Motor neuron (in vitro differentiated cells): ENCODE results near the gene C7orf33. TPM values are rescaled to one million over a fixed set of nuclear protein-coding genes. Genes with fewer than 3 reads are reported as not detected.

ENCODE experiments used
- ATAC-seq, 8 experiments: fragments of 200-7000 bp; cut with Tn5 transposase; replicated peaks in 6 of 8; 2 replicates each; pipeline ENCODE4 v1.8.0; 2021; ENCODE audit warnings: mild to moderate bottlenecking in 8 of 8, moderate library complexity in 8 of 8
- H3K27ac ChIP-seq, 2 donors: fragments of 250-450 bp; sonication (Bioruptor Pico); 2 replicates each; pipeline ENCODE4 v1.9.0; 2021; ENCODE audit warnings: antibody characterized with exemption in 2 of 2, mild to moderate bottlenecking in 2 of 2, moderate library complexity in 1 of 2
- H3K4me1 ChIP-seq, 2 donors: fragments of 250-450 bp; sonication (Bioruptor Pico); replicated peaks in 1 of 2; 2 replicates each; pipeline ENCODE4 v1.6.1; 2021; ENCODE audit warnings: antibody characterized with exemption in 2 of 2, mild to moderate bottlenecking in 2 of 2, moderate library complexity in 1 of 2
- H3K4me3 ChIP-seq, 5 donors: fragments of 250-450 bp; sonication (Bioruptor Pico); 2 replicates each; pipeline ENCODE4 v1.9.0; 2021; ENCODE audit warnings: antibody characterized with exemption in 5 of 5, mild to moderate bottlenecking in 5 of 5, moderate library complexity in 4 of 5
- WGBS, 10 experiments: fragments of 450-650 bp; shearing (Covaris generic); methylation state at CpG; one replicate each; pipeline ENCODE4 v1.0.0; 2022; 5-methylcytosine and 5-hydroxymethylcytosine counted together
- in situ Hi-C, 9 experiments: fragments of 400-800 bp; cut with MboI; loops; one replicate each; pipeline ENCODE4 v1.15.0; 2021; ENCODE audit warnings: low sequenced_read_pairs in 9 of 9, low pct_unique_long_range_greater_than_20kb in 2 of 9; ENCODE audit not compliant: unreplicated experiment in 9 of 9
- total RNA-seq, 8 experiments: library from RNA; unstranded; fragments of 300-600 nt; gene quantifications; 2 replicates each; pipeline versions ENCODE4 v1.2.3 to v1.2.4, GENCODE V29; 2022

The C7orf33 gene
- total RNA-seq, 8 experiments from 2014 or later = 0.19 TPM; not detected in 7

DNA sequence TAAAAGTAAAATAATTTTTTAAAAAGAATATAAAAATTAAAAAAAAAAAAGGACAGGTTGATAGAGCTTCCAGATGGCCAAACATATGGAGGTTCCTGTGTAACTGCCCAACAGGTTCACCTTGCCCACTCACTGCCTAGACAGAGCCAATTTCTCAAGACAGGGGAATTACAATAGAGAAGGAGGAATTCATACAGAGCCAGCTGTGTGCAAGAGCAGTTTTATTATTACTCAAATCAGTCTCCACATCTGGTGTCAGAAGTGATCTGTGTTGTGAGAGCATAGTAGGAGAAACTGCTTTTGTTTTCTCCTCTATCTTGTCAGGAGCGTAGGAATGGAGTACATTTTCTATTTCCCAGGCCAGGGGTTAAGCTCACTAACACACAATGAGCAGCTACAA lies 31.0 kb downstream of the C7orf33 start:
- no peak for ATAC-seq
- Histone ChIP-seq H3K27ac (no peak overlapping the region), H3K4me1 (peaks cover 5 to 14% of the 10 kb centered on the region in 2 donors), H3K4me3 (no peak overlapping the region)
- in situ Hi-C loops = no loop called here
- WGBS, 10 experiments = 30 to 100% (median 100%) methylated on average over 1 of the region's 1 CpG; no CpG with 5 or more reads in 6 of the 10 experiments

DNA sequence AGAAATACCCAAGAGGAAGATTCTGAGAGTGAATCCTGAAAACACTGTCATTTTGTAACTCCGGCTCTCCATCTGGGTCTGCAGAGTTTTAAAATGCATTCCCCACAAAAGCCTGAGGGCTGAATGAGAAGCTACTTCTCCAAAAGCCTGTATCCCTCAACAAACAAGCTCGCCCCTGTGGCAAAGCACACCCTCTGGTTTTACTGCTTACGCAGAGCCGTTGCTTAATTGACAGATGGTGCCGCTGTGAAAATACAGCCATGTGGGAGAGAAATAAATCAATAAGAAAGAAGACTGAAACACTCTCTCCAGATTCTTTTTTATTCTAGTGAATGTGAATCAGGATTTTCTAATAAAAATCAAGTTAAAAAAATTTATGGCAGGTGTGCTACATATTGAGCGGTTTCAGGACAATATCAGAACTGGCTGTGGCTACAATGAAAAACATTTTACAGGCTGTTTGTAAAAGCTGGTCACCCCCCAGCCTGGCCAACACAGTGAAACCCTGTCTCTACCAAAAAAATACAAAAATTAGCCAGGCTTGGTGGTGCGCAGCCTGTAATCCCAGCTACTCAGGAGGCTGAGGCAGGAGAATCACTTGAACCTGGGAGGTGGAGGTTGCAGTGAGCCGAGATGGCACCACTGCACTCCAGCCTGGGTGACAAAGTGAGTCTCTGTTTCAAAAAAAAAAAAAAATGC lies 32.5 kb downstream of the C7orf33 start:
- ATAC-seq = peak in 4 of 8 experiments; percentile 58 to 88 (median 62)
- in situ Hi-C loops = no loop called here
- Histone ChIP-seq H3K4me1 (peaks cover 5 to 14% of the 10 kb centered on the region in 2 donors), H3K4me3 (no peak overlapping the region), H3K27ac (no peak overlapping the region)
- 0 to 86% (median 33%) methylated on average over 1 to 8 of the region's 8 CpGs; no CpG with 5 or more reads in 1 of the 10 experiments for whole genome bisulfite sequencing, 10 experiments

- 8 to 79% (median 54%) methylated on average over 2 to 10 of the region's 10 CpGs for WGBS, 10 experiments
- in situ Hi-C loops = no loop called here
- Histone ChIP-seq H3K4me1 (peaks cover 5 to 14% of the 10 kb centered on the region in 2 donors), H3K4me3 (no peak overlapping the region), H3K27ac (no peak overlapping the region)
- peak in 3 of 8 experiments; percentile 33 to 70 (median 61) for ATAC-seq
These were observed 33.2 kb downstream of the C7orf33 start for GRCh38 chr7:148623586-148624282.

DNA sequence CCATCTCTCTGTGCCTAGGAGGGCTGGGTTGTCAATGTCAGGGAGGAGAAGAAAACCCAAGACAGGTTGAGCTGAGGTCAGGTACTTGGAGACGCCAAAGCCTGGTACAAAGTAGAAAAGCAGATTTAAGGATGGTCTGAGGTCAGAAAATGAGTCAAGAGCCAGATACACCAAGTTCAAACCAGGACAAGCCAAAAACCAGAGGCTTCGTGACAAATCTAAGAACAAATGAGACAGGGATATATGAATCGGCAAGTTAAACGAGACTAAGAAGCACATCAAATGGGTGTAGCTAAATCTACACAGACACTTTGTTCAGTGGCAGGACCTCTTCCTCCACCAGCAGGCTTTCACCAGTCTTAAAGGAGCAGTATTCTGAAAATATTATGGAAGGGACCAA lies 34.2 kb downstream of the C7orf33 start:
- Histone ChIP-seq H3K4me1 (peaks cover 5 to 14% of the 10 kb centered on the region in 2 donors), H3K4me3 (no peak overlapping the region), H3K27ac (no peak overlapping the region)
- WGBS, 10 experiments = 19 to 100% (median 62%) methylated on average over 1 to 4 of the region's 4 CpGs; no CpG with 5 or more reads in 1 of the 10 experiments
- in situ Hi-C loops = no loop called here
- ATAC-seq = no peak

DNA sequence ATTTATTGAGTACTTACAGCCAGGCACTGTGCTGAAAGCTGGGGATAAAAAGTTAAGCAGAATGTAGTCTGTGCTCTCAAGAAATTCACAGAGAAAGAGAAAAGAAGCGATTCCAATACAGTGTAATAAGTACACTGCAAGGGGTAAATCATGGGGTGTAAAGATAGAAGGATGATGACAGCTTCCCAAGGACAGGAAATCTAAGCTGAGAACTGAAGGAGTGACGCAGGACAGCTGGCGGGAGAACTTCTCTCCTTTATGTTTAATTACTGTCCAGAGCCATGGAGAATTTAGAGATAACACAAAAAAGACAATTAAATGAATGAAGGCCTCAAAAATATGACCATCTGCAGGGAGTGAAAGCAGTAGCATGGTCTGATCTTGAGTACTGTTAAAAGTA lies 34.8 kb downstream of the C7orf33 start:
- in situ Hi-C loops = no loop called here
- 41 to 97% (median 86%) methylated on average over 2 to 3 of the region's 3 CpGs; no CpG with 5 or more reads in 3 of the 10 experiments for WGBS, 10 experiments
- Histone ChIP-seq H3K4me1 (peaks cover 4 to 14% of the 10 kb centered on the region in 2 donors), H3K27ac (no peak overlapping the region), H3K4me3 (no peak overlapping the region)
- ATAC-seq = peak in 2 of 8 experiments; percentile 11 to 18

- 0 to 100% (median 90%) methylated on average over 1 to 3 of the region's 3 CpGs; no CpG with 5 or more reads in 1 of the 10 experiments for WGBS, 10 experiments
- in situ Hi-C loops = no loop called here
These were observed 36.3 kb downstream of the C7orf33 start for GRCh38 chr7:148626828-148627227.

DNA sequence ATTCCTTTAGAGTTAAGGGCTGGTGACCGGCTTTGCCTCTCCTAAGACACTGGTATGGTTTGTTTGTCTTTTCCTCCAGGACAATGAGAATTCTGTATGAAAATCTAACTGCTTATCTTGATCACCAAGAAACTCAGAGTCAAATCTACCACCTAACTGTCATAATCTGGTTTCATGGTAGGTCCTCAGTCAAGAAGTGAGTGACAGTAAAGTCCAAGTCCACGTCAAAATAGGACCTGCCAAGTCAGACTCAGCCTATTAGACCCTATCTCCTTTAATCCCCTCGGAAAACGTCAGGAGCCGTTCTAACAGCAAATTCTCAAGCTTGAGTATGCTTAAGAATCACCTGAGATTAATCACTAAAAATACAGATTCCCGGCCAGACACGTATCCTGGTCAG lies 37.4 kb downstream of the C7orf33 start:
- Histone ChIP-seq H3K4me3 (no peak overlapping the region), H3K27ac (no peak overlapping the region), H3K4me1 (peaks cover 3 to 10% of the 10 kb centered on the region in 2 donors)
- no peak for ATAC-seq
- in situ Hi-C loops = no loop called here
- WGBS, 10 experiments = 33 to 93% (median 70%) methylated on average over 1 to 7 of the region's 7 CpGs; no CpG with 5 or more reads in 3 of the 10 experiments

More at GRCh38 chr7:148626828-148627227, 36.3 kb downstream of the C7orf33 start:
- peaks cover 3 to 14% of the 10 kb centered on the region in 2 donors for H3K4me1 ChIP-seq
- no peak overlapping the region for H3K4me3 ChIP-seq
- no peak for ATAC-seq
- H3K27ac ChIP-seq = no peak overlapping the region

GRCh38 chr7:148630078-148630477 lies 39.5 kb downstream of the C7orf33 start:
- H3K27ac ChIP-seq = no peak overlapping the region
- whole genome bisulfite sequencing, 10 experiments = 22 to 96% (median 75%) methylated on average over 4 to 6 of the region's 6 CpGs
- no peak for ATAC-seq
- in situ Hi-C loops = no loop called here
- H3K4me1 ChIP-seq = peaks cover 0 to 5% of the 10 kb centered on the region in 2 donors
- H3K4me3 ChIP-seq = no peak overlapping the region

GRCh38 chr7:148633761-148634160 lies 43.2 kb downstream of the C7orf33 start:
- no peak for ATAC-seq
- in situ Hi-C loops = no loop called here
- Histone ChIP-seq H3K4me1 (no peaks in the 10 kb centered on the region), H3K27ac (no peak overlapping the region), H3K4me3 (no peak overlapping the region)
- 43 to 100% (median 92%) methylated on average over 1 to 5 of the region's 6 CpGs for WGBS, 10 experiments

DNA sequence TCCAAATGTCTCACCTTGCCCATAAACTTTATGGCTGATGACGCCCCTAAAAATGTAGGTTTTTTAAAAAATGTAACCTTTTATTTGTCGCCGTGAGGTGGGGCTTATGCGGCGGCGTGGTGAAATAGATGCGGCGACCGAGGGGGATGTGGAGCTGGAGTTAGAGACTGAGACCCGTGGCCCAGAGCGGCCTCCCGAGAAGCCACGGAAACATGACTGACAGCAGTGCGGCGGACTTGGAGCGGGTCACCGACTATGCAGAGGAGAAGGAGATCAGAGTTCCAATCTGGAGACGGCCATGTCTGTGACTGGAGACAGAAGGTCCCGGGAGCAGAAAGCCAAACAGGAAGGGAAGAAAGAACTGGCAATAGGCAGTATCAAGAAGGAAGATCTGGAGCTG lies 46.5 kb downstream of the C7orf33 start:
- H3K4me3 ChIP-seq = no peak overlapping the region
- no peaks in the 10 kb centered on the region for H3K4me1 ChIP-seq
- no peak for ATAC-seq
- in situ Hi-C loops = no loop called here
- H3K27ac ChIP-seq = no peak overlapping the region
- 59 to 100% (median 96%) methylated on average over 1 to 9 of the region's 19 CpGs; no CpG with 5 or more reads in 3 of the 10 experiments for WGBS, 10 experiments

GRCh38 chr7:148645898-148646297 lies 55.3 kb downstream of the C7orf33 start:
- no peaks in the 10 kb centered on the region for H3K4me1 ChIP-seq
- no peak for ATAC-seq
- H3K27ac ChIP-seq = no peak overlapping the region
- in situ Hi-C loops = no loop called here
- no peak overlapping the region for H3K4me3 ChIP-seq
- WGBS, 10 experiments = 83 to 89% (median 88%) methylated on average over 2 of the region's 2 CpGs; no CpG with 5 or more reads in 7 of the 10 experiments

DNA sequence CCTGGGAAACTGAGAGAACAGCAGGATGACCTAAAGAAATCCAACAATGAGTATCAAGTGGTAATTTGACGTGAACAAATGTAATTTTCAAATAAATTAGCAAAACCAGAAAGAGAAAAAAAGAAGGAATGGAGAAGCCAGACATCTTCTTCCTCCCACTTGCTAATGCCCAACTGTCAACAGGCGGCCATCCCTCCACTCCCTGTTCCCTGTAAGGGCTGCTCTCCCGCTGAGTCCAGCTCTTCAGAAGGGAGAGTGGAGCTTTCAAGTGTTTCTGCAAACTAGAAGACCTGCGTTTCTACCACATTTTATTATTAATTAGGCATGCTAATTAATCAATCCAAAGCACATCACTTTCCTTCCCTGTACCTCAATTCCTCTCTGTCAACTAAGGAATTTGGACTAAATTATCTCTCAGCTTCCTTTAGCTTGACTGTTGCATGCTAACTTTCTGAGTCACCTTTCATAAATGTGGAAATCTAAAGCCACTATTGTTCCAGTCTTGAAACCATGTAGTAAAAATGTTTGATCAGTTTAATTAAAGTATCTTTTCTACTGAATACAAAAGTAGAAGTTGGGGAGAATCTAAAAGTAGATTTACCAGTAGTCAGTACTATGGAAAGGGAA lies 59.8 kb downstream of the C7orf33 start:
- WGBS, 10 experiments = 20 to 93% (median 53%) methylated on average over 1 to 4 of the region's 4 CpGs
- no peak overlapping the region for H3K27ac ChIP-seq
- ATAC-seq = no peak
- H3K4me3 ChIP-seq = no peak overlapping the region
- in situ Hi-C loops = no loop called here
- no peaks in the 10 kb centered on the region for H3K4me1 ChIP-seq

DNA sequence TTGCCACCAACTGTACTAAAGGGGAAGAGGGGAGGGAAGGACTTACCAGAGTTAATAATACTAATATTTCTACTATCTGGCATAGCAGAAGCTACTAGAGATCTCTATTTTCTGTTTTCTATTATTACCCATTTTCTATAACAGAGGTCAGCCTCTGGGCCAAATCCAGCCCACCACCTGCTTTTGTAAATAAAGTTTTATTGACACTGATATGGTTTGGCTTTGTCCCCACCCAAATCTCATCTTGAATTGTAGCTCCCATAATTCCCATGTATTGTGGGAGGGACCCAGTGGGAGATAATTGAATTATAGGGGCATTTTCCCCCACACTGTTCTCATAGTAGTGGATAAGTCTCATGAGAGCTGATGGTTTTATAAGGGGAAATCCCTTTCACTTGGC lies 62.2 kb downstream of the C7orf33 start:
- in situ Hi-C loops = no loop called here
- no peak for ATAC-seq
- no peaks in the 10 kb centered on the region for H3K4me1 ChIP-seq
- no peak overlapping the region for H3K27ac ChIP-seq
- no peak overlapping the region for H3K4me3 ChIP-seq
